NB4 (cell line): ENCODE measurements around the gene SLC35A4.

Source experiments
- CTCF ChIP-seq: IDR thresholded peaks from one replicate; pipeline ENCODE4 v1.5.1; 2012; ENCODE audit warnings: low read depth, low read length
- MAX ChIP-seq: IDR thresholded peaks from 2 replicates; pipeline ENCODE4 v1.6.1; 2011; ENCODE audit warnings: low read depth, low read length
- MYC ChIP-seq: IDR thresholded peaks from 2 replicates; pipeline ENCODE4 v1.6.1; 2011; ENCODE audit warnings: low read depth, low read length
- POLR2A ChIP-seq: IDR thresholded peaks from 2 replicates; pipeline ENCODE4 v1.6.1; 2011; ENCODE audit warnings: mild to moderate bottlenecking; ENCODE audit not compliant: insufficient read length; ENCODE audit errors: extremely low read depth

- TF ChIP-seq CTCF (no peak), POLR2A (no peak), MAX (no peak), MYC (no peak)
Observed at GRCh38 chr5:140556438-140556837, 8.2 kb upstream of the SLC35A4 start.
